Fibroblast of skin of left biceps (primary cell): ENCODE results near the gene ROPN1L.

Source experiments
- DNase-seq, 2 experiments: peaks; one replicate each; pipeline ENCODE4 v3.0.0-alpha.2; 2013; ENCODE audit warnings: low read depth in 2 of 2

The ROPN1L gene

DNA sequence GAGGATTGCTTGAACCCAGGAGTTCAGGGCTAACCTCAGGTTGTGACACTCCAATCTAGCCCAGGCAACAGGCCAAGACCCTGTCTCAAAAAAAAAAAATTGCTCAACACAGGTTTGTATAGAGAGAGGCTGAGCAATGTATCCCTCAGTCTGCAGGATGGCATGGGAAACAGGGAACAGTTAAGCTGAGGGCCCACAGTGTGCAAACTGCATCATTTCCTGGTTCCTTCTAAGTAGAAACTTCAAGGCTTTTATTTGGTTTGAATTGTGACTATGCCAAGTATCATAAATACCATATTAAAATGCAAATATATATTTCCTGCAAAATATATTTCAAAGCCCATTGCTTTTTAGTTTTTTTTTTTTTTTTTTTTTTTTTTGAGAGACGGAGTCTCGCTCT is 13.7 kb upstream of the ROPN1L start:
- DNase-seq, result no peak

GRCh38 chr5:10431415-10431814 is 10.3 kb upstream of the ROPN1L start:
- DNase-seq, result no peak

GRCh38 chr5:10432059-10433008 is 9.3 kb upstream of the ROPN1L start:
- no peak for DNase-seq

GRCh38 chr5:10434392-10434791 is 7.3 kb upstream of the ROPN1L start:
- no peak for DNase-seq

DNA sequence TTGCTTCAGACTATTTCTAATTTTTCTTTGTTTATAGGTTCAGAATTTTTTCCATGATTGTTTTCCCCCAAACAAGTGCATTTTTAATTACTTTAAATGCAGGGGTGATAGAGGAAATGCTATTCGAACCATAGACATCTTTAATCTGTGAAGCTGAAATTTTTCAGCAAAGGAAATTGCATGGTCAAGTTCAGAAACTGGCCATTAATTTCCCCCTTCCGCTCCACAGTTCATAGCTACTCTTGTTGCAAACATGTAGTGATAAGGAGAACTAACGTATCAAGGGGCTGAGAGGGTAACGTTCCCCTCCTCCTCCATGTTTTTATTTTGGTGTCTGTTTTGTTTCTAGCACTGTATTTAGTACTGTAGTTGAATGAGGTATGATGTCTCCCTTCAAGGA is 3.4 kb upstream of the ROPN1L start:
- DNase-seq, result no peak

GRCh38 chr5:10439692-10440091 is 2.0 kb upstream of the ROPN1L start:
- DNase-seq, result no peak

DNA sequence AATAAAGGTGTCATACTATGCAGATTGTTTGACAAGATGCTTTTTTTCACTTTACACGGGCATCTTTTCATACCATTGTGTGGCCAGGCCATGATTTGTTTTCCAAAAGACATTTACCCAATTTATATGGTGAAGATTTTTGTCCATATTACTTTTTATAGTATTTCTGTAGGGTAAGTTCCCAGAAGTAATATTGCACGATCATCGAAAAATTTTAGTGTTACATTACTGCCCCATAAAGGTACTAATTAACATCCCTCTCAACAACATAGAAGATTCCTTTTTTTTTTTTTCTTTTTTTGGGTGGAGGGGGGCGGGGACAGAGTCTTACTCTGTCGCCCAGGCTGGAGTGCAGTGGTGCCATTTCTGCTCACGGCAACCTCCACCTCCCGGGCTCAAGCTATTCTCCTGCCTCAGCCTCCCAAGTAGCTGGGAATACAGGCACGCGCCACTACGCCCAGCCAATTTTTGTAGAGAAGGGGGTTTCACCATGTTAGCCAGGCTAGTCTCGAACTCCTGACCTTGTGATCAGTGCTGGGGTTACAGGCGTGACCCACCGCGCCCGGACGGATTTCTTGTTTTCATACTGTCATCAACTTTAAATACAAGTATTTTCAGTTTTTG is 1.2 kb upstream of the ROPN1L start:
- no peak for DNase-seq

- no peak for DNase-seq
Measured at GRCh38 chr5:10441992-10442435, 335 bp downstream of the ROPN1L start.

DNA sequence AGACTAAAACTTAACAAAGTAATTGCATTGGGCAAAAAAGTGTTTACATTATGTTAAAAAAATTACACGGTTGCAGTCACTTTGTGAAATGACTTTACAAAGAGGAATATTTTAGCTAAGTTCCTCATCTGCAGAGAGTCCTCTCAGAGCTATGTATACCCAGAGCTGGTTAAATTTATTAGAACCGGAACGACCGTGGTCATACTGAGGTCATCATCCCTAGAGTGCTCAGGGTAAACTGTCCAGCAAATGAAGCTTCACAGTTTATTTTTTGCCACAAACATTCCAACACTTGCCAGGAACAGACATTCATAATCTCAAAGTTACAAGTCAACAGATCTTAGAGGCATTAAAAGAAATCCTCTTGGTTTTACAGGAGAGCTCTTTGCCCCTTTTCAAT is 897 bp downstream of the ROPN1L start:
- DNase-seq, result no peak

DNA sequence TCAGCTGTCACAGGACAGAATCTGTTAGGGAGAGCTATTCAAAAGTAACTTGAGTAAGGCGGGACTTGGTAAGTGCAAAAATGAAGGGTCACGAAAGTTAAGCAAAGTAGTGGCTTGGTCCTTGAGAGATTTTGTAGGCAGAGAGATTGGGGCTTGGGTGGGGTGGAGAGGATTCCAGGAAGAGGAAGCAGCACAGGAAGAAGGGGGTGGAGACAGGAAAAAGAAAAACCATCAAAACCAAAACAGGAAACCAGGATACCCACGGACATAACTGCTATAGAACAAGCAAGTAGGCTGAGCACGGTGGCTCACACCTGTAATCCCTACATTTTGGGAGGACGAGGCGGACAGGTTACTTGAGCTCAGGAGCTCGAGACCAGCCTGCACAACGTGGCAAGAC is 3.7 kb downstream of the ROPN1L start:
- no peak for DNase-seq

GRCh38 chr5:10446490-10446889 is 4.8 kb downstream of the ROPN1L start:
- DNase-seq, result no peak

- no peak for DNase-seq
Measured at GRCh38 chr5:10447041-10447440, 5.4 kb downstream of the ROPN1L start.

DNA sequence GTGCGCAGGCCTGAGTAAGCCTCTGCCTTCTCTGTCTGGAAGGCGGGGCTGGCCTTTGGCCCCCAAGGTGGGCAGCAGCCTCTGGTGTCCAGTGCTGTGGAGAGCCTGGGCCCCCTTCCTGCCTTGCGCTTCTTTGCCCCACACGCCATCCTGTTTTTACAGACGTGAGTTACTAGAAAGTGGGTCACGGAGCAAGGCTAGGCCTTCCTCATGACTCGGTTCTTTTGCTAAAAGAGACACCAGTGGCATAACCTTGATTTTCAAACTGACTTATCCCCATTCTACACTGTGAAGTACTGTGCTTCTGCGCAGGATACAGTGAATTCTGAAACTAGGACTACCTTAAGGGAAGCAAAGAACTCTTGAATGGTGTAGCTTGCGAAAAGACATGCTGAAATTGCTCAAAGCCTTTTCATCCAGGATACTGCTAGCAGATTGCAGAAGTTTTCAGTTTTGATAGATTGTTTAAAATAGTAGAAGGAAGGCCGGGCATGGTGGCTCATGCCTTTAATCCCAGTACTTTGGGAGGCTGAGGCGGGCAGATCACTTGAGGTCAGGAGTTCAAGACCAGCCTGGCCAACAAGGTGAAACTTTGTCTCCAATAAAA is 7.2 kb downstream of the ROPN1L start:
- no peak for DNase-seq

DNA sequence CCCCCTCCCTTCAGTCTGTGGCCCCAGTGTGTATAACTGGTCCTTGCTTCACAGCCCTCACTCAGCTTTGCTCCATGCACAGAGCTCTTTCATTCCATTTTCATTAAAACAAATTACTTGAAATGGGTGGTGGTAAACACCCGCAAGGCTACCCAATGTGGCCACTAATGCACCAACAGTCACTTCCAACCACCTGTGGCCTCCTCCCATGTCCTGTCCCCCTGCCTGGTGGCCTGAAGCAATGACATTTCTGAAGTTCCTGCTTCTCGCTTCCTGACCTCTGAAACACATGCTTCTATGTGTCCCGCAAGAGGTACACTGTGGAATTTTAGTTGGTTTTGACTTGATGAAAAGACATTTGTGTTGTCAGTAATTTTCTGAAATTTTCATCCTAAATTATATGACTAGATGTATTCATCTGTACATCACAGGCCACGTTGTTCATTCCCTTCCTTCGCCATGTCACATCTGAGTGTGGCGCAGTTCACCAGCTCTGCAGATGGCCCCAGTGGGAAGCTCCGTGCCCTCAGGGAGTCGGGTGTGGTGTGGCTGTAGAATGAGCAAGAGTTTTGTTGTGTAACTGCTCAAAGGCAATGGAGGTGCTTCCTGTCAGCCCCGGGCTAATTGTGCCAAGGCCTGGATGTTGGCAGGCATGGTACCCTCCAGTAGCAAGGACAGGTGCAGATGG is 9.6 kb downstream of the ROPN1L start:
- no peak for DNase-seq

- DNase-seq, result peak; percentile 61 to 66
Measured at GRCh38 chr5:10452768-10453331, 11.2 kb downstream of the ROPN1L start.

- DNase-seq, result no peak
Measured at GRCh38 chr5:10453545-10453944, 11.9 kb downstream of the ROPN1L start.

DNA sequence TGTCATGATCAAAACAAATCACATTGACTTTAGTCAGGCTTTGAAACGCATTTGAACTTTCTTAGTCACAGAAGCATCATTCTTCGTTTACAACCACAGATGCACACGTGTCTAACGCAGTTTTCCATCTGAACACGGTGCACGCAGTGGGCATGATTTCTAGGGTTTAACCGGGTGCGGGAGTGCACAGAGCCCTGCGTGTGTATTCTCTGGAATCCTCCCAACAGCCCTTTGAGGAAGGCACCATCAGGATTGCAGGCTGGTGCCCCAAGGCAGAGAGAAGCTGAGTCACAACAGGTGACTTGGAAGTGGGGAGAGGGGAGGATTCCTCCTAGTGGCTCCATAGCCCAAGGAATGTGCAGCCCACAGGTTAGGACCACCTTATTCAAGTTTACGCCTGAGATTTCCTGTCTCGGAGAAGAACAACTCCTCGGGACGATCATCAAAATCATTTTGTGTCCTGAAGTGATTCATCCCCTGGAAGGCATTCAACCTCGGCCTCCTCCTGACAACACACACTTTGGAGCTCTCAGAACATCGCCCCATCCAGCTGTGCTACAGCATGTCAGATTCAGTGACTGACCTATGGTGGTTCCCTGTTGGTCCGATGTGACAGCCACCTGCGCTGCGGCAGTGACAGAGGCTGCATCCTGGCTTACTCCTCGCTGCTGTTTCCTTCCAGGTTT is 13.1 kb downstream of the ROPN1L start:
- DNase-seq, result no peak

- DNase-seq, result no peak
Measured at GRCh38 chr5:10455277-10455670, 13.6 kb downstream of the ROPN1L start.

- no peak for DNase-seq
Measured at GRCh38 chr5:10456583-10457420, 15.1 kb downstream of the ROPN1L start.
